Prostate gland (tissue), 2 donors: ENCODE measurements around the gene GAPT.

Experiments used
- CTCF ChIP-seq, 4 experiments: fragments of 200-600 bp in 2 of 4; fragments of 450-650 bp in 2 of 4; sonication (generic) in 2 of 4; IDR thresholded peaks; 1 replicate in 3 of 4; 2 replicates in 1 of 4; pipeline ENCODE4 v1.5.1; 2016 to 2019; ENCODE audit warnings: antibody characterized with exemption in 4 of 4, mild to moderate bottlenecking in 2 of 4, moderate library complexity in 2 of 4
- POLR2AphosphoS5 ChIP-seq: sonication (generic); formaldehyde crosslinking; IDR thresholded peaks from one replicate; pipeline ENCODE4 v1.6.1; 2017; ENCODE audit warnings: antibody characterized with exemption

DNA sequence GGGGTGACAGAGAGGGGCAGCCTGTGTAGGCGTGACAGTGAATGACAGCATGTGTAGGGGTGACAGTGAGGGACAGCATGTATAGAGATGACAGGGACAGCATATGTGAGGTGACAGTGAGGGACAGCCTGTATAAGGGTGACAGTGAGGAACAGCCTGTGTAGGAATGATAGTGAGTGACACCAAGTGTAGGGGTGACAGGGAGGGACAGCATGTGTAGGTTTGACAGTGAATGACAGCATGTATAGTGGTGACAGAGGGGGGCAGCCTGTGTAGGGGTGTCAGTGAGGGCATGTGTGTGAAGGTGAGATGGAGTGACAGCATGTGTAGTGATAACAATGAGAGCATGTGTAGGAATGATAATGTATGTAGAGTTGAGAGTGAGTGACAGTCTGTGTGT, 8.7 kb upstream of the GAPT start:
- TF ChIP-seq CTCF (IDR thresholded peaks at IDR 0.05) (no peak), POLR2AphosphoS5 (no peak)
